ENCODE results near the gene SNX30.

GRCh38 chr9:112856843-112857242 is 106.3 kb downstream of the SNX30 start:
- TF ChIP-seq CTCF (IDR thresholded peaks at IDR 0.05; ENCODE audit: borderline replicate concordance, extremely low read depth, low read length, poor library complexity, severe bottlenecking) (no peak), EZH2 (IDR thresholded peaks at IDR 0.05; ENCODE audit: borderline replicate concordance, low read depth, low read length, severe bottlenecking) (no peak)
